Panc1 (cell line): Measurements from ENCODE around the gene TNIK. TPM values are rescaled to one million over a fixed set of nuclear protein-coding genes. Genes with fewer than 3 reads are reported as not detected.

Experiments used
- ATAC-seq: fragments of 200-7000 bp; cut with Tn5 transposase; 2 replicates; pipeline ENCODE4 v1.9.1; 2020; ENCODE audit warnings: mild to moderate bottlenecking, moderate library complexity
- BruUV-seq: library from RNA; stranded (reverse); fragments of 400-500 nt; replicated peaks from 2 replicates; lab custom pipeline; 2021; lab: Mats Ljungman, UMichigan
- CTCF ChIA-PET: fragments of 300-600 bp; sonication (Branson Sonifier 250); formaldehyde crosslinking; loops from one replicate; lab custom pipeline; 2022; ENCODE audit warnings: antibody characterized with exemption; lab: Charles Lee
- POLR2A ChIA-PET: fragments of 300-600 bp; sonication (Branson Sonifier 250); formaldehyde crosslinking; loops from one replicate; lab custom pipeline; 2022; ENCODE audit warnings: antibody characterized with exemption; lab: Charles Lee
- DNase-seq: peaks from one replicate; pipeline ENCODE4 v3.0.0-alpha.2; 2010; ENCODE audit warnings: low read depth, low spot score
- H3K27ac ChIP-seq: 2 replicates; pipeline ENCODE4 v1.5.1; 2011; ENCODE audit warnings: mild to moderate bottlenecking, low read length, inconsistent platforms
- H3K27me3 ChIP-seq: fragments of 200-500 bp; sonication (Bioruptor generic); 2 replicates; pipeline ENCODE4 v1.6.0; 2014; ENCODE audit warnings: low read length, inconsistent platforms; ENCODE audit not compliant: control insufficient read depth, insufficient read depth
- H3K36me3 ChIP-seq: fragments of 200-500 bp; sonication (Bioruptor generic); 2 replicates; pipeline ENCODE4 v1.5.1; 2014; ENCODE audit warnings: inconsistent platforms, mild to moderate bottlenecking, low read length, moderate library complexity; ENCODE audit not compliant: control insufficient read depth, insufficient read depth
- H3K4me1 ChIP-seq: 2 replicates; pipeline ENCODE4 v1.5.1; 2011; ENCODE audit warnings: inconsistent platforms, mild to moderate bottlenecking, low read length, moderate library complexity; ENCODE audit not compliant: control insufficient read depth, insufficient read depth
- H3K4me3 ChIP-seq, 2 experiments: 2 replicates each; pipeline ENCODE4 v1.5.1; 2011 to 2012; ENCODE audit warnings: low read depth in 2 of 2, low read length in 2 of 2, mild to moderate bottlenecking in 2 of 2, inconsistent platforms in 1 of 2, moderate library complexity in 1 of 2
- H3K9me3 ChIP-seq: fragments of 200-500 bp; sonication (Bioruptor generic); 2 replicates; pipeline ENCODE4 v1.5.1; 2014; ENCODE audit warnings: low read depth, mild to moderate bottlenecking, inconsistent platforms, low read length, moderate library complexity; ENCODE audit not compliant: control insufficient read depth, insufficient read depth
- POLR2AphosphoS5 ChIP-seq: IDR thresholded peaks from 2 replicates; pipeline ENCODE4 v1.6.1; 2012; ENCODE audit warnings: mild to moderate bottlenecking, low read depth, low read length, moderate library complexity
- SIN3A ChIP-seq: IDR thresholded peaks from 2 replicates; pipeline ENCODE4 v1.6.1; 2012; ENCODE audit warnings: low read depth, mild to moderate bottlenecking, low read length, moderate library complexity, borderline replicate concordance; ENCODE audit not compliant: insufficient read depth
- TCF7L2 ChIP-seq: IDR thresholded peaks from 2 replicates; pipeline ENCODE4 v1.6.1; 2011; ENCODE audit warnings: mild to moderate bottlenecking, low read depth, low read length, inconsistent platforms
- in situ Hi-C: cut with HindIII; loops from 2 replicates; pipeline ENCODE4 v1.10.0; 2016; ENCODE audit warnings: low sequenced_read_pairs, low pct_unique_long_range_greater_than_20kb
- intact Hi-C: fragments of 100-400 bp; cut with micrococcal nuclease; formaldehyde crosslinking; loops from one replicate; pipeline ENCODE4 v1.10.0; 2022; ENCODE audit not compliant: unreplicated experiment
- total RNA-seq: library from RNA; stranded (reverse); gene quantifications from one replicate; pipeline ENCODE4 v1.2.1, GENCODE V29; 2021; ENCODE audit not compliant: unreplicated experiment
- TF ChIP-seq, protein P1 (sequence below), 2 experiments: IDR thresholded peaks; 2 replicates each; pipeline ENCODE4 v1.6.1; 2011 to 2012; ENCODE audit warnings: low read depth in 2 of 2, control low read depth in 1 of 2, low read length in 1 of 2, mild to moderate bottlenecking in 1 of 2, moderate library complexity in 1 of 2; ENCODE audit not compliant: insufficient read depth in 1 of 2
- TF ChIP-seq, protein P2 (sequence below): fragments of 450-650 bp; IDR thresholded peaks from 2 replicates; pipeline ENCODE4 v1.5.1; 2017; ENCODE audit warnings: mild to moderate bottlenecking

Gene TNIK
- total RNA-seq, 1 experiment from 2014 or later = 1.9 TPM

DNA sequence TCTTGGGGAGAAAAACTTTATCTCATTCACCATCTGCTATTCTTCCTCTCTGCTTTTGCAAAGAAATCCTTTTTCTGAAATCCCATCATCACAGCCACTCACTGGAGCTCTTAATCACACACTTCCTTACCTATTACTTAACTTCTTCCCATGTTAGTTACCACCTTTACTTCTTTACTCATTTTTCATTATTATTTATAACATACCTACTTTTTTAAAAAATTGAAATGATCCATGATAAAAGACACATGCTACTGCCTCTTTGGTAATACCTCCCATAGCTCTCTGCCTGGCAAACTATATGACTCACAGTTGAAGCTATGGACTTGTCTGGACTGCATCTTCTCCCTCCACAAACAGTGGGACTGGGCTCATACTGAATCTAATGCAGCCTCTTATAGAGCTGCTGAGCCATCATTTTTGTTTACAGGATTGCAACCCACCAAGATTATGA lies 150.3 kb downstream of the TNIK start:
- no peak for TF ChIP-seq SIN3A
- TF ChIP-seq, protein P1, sequence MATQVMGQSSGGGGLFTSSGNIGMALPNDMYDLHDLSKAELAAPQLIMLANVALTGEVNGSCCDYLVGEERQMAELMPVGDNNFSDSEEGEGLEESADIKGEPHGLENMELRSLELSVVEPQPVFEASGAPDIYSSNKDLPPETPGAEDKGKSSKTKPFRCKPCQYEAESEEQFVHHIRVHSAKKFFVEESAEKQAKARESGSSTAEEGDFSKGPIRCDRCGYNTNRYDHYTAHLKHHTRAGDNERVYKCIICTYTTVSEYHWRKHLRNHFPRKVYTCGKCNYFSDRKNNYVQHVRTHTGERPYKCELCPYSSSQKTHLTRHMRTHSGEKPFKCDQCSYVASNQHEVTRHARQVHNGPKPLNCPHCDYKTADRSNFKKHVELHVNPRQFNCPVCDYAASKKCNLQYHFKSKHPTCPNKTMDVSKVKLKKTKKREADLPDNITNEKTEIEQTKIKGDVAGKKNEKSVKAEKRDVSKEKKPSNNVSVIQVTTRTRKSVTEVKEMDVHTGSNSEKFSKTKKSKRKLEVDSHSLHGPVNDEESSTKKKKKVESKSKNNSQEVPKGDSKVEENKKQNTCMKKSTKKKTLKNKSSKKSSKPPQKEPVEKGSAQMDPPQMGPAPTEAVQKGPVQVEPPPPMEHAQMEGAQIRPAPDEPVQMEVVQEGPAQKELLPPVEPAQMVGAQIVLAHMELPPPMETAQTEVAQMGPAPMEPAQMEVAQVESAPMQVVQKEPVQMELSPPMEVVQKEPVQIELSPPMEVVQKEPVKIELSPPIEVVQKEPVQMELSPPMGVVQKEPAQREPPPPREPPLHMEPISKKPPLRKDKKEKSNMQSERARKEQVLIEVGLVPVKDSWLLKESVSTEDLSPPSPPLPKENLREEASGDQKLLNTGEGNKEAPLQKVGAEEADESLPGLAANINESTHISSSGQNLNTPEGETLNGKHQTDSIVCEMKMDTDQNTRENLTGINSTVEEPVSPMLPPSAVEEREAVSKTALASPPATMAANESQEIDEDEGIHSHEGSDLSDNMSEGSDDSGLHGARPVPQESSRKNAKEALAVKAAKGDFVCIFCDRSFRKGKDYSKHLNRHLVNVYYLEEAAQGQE (IDR thresholded peaks at IDR 0.05; ENCODE audit: insufficient read depth in 1 of 2, low read depth in 2 of 2, low read length in 1 of 2) = no peak
- TF ChIP-seq, protein P2, sequence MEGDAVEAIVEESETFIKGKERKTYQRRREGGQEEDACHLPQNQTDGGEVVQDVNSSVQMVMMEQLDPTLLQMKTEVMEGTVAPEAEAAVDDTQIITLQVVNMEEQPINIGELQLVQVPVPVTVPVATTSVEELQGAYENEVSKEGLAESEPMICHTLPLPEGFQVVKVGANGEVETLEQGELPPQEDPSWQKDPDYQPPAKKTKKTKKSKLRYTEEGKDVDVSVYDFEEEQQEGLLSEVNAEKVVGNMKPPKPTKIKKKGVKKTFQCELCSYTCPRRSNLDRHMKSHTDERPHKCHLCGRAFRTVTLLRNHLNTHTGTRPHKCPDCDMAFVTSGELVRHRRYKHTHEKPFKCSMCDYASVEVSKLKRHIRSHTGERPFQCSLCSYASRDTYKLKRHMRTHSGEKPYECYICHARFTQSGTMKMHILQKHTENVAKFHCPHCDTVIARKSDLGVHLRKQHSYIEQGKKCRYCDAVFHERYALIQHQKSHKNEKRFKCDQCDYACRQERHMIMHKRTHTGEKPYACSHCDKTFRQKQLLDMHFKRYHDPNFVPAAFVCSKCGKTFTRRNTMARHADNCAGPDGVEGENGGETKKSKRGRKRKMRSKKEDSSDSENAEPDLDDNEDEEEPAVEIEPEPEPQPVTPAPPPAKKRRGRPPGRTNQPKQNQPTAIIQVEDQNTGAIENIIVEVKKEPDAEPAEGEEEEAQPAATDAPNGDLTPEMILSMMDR = no peak
- no peak for TF ChIP-seq TCF7L2
- TF ChIP-seq POLR2AphosphoS5 = no peak
- intact Hi-C loops = no loop called here
- Histone ChIP-seq H3K27ac (no peak overlapping the region), H3K4me3 (no peak overlapping the region), H3K36me3 (no peaks in the 10 kb centered on the region), H3K9me3 (no peaks in the 10 kb centered on the region), H3K4me1 (no peaks in the 10 kb centered on the region), H3K27me3 (peaks cover 3% of the 10 kb centered on the region; the same call in 1 of the 2 replicates)
- CTCF ChIA-PET = interaction anchor here (1.1 kb wide), 1 partner anchor 257 kb away, joined by 3 read pairs; no protein-coding TSS in a partner anchor
- POLR2A ChIA-PET = no interaction called here
- no TSS peak for BruUV-seq
- DNase-seq (no peak), ATAC-seq (no peak)
- in situ Hi-C loops = no loop called here

DNA sequence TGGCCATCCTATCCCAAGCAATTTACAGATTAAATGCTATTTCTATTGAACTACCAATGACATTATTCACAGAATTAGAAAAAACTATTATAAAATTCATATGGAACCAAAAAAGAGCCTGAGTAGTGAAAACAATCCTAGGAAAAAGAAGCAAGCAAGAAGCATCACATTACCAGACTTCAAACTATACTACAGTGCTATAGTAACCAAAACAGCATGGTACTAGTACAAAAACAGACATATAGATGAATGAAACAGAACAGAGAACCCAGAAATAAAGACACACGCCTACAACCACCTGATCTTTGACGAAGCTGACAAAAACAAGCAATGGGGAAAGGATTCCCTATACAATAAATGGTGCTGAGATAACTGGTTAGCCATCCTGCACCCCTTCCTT lies 152.2 kb downstream of the TNIK start:
- no peak overlapping the region for H3K27ac ChIP-seq
- CTCF ChIA-PET = no interaction called here
- POLR2A ChIA-PET = no interaction called here
- TF ChIP-seq, protein P2 = no peak
- TF ChIP-seq TCF7L2 (no peak), SIN3A (no peak), POLR2AphosphoS5 (no peak)
- TF ChIP-seq, protein P1 (IDR thresholded peaks at IDR 0.05; ENCODE audit: insufficient read depth in 1 of 2, low read depth in 2 of 2, low read length in 1 of 2) = no peak
- H3K27me3 ChIP-seq = peaks cover 3% of the 10 kb centered on the region; the same call in 1 of the 2 replicates
- H3K4me1 ChIP-seq = no peaks in the 10 kb centered on the region
- no peaks in the 10 kb centered on the region for H3K36me3 ChIP-seq
- no peak overlapping the region for H3K4me3 ChIP-seq
- no peaks in the 10 kb centered on the region for H3K9me3 ChIP-seq
- in situ Hi-C loops = no loop called here
- ATAC-seq (no peak), DNase-seq (no peak)
- BruUV-seq = no TSS peak
- intact Hi-C loops = no loop called here
